T follicular helper cell (primary cell): ENCODE results near the gene NALCN.

Experiments used
- DNase-seq: peaks from one replicate; pipeline ENCODE4 v3.0.0-alpha.2; 2020; ENCODE audit warnings: low read depth

NALCN gene

DNA sequence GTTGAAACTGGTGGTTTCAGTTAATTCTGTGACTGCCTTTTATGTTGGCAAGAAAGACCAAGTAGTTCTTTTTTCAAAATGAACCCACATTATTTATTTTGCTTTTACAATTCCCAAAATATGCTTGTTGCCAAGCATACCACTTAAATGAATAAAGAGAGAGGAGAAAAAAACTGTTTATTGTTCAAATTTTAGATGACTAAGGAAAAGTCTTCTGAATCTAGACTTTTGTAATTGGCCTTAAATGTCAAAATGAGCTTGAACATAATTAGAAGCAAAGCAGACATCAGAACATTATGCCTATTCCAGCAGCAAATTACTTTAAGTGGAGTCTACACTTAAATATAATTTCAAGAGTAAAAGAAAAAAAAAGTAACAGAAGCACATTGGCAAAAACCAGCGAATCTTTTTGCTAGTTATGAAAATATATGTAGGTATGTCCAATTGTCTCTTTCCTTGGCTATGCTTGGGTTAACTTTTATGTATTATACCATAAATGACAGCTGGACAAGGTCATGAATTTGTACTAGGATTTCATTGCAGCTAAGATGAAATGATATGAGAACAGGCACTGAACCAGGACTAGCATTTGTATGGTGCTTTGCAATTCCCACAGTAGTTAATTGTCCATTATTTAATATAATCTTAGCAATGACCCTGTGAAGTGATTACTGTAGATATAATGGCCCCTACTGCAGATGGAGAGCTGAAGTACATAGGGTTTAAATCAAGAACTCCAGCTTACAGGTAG is 211.9 kb downstream of the NALCN start:
- no peak for DNase-seq

DNA sequence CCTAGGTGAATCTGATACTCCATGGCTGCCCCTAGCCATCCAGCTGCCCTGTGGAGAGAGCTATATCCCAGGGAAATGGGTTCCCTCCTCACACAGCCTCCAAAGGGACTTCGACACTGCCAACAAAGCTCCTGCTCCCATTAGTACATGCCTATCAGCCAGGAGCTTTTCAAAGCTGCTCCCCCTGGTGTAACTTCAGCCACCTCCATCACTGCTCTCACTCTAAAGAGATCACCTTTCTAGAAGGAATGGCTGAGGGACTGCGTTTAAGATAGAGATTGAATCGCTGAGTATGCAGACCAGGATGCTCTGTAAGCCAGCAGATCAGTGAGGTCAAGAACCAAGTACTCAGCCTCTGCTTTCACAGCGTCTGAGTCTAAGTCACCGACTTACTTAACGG is 213.7 kb downstream of the NALCN start:
- no peak for DNase-seq

DNA sequence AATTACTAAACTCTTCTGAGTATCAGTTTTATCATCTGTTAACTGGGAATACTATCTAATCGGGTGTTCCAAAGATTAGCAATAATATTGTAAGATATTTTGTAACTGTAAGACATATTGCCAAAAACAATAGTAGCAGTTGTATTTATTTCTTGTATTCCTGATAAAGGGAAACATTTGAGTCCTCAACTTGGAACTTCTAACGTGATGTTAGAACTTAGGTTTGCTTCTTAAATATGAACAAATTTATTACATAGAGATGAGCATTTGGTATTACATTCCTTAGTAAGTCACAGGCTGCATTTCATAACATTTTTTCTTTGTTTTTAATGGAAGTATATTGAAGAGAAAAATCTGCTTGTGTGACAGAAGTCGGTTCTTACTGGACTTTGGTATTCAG is 225.3 kb downstream of the NALCN start:
- DNase-seq: no peak

DNA sequence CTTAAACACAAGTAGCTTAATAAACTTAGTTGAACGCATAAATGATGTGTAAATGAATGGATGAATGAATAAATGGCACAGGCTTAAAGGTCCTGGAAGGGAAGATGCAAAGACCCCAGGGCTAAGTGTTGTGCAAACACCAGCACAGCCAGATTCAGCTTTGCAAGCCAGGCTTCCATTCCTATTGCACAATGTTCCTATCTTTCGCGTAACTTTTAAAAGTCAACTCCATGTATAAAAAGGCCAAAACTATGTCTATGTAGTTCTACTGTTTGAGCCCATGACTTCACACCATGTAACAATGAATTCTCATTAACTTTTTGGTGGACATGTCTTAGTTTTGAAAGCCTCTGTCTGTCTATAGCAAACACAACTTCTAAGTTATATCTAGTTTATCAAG is 226.0 kb downstream of the NALCN start:
- DNase-seq: no peak

DNA sequence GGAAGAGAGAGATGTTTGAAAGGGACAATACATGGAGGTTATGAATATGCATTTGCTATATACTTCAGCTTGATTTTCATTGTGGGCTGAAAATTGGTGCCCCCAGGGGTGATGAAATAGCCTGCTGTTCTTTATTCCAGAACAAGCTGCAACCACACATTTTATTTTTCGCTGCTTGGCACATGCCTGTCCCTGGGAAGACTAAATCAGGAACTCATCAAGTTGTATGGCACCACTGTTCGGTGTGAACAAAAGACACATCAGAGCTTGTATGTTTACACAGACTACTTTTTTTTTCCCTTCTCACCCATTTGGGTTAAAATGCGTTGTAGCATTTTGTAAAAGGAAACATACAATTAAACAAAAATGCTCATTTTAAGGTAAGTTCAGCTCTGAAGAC is 230.7 kb downstream of the NALCN start:
- DNase-seq: no peak

DNA sequence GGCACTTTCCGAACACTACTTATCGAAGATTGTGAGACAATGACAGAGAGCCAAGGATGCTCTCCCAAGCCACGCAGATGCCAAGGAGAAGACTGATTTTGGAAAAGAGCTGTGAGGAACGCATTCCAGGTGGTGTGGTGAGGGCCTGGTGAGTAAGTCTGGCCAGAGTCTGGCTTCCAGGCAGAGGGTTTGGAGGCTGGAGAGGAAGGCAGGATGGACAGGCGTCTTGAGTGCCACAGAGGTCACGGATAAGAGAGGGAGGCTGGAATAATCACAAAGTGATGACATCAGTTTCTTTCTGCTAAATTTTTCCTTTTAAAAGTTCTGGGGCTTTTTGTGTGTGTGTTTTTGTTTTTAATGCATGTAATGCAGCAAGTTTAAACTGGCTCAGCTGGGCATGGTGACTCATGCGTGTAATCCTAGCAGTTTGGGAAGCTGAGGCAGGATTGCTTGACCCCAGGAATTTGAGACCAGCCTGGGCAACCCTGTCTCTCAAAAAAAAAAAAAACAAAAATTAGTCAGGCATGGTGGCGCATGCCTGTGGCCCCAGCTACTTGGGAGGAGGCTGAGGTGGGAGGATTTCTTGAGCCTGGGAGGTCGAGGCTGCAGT is 235.1 kb downstream of the NALCN start:
- no peak for DNase-seq

DNA sequence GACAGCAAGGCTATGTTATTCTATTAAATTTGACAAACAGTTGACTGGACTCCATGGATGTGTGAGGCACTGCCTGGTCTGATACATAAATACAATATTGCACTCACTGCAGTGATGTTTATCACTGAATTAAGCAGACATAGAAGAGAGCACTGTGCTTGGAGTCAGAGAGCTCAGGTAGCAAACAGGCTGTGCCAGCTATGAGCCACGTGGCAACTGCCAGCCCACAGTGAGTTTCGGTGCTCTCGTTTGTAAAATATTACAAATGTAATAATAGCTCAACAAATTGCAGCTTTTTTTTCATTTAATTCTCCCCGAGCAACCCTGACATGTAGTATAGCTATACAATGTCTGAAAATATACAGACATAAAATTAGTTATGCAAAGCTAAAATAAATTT is 237.3 kb downstream of the NALCN start:
- DNase-seq: no peak

DNA sequence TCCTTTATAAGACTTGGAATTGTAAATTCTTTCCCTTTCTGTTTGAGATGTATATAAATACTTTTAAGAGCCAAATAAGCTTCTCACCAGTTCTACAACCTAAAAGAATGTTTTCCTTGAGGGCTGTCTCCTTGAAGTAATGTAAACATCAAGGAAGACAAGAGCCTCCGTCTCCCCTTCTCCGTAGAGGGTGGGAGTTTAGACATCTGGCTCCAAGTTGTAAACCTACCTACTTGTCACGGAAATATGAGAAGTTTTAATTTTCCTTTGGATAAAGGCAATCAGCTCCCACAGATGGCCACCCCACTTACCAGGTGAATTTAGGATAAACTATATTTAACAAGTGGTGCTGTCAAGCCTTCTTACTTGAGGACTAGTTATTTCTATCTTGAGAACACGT is 237.9 kb downstream of the NALCN start:
- no peak for DNase-seq

DNA sequence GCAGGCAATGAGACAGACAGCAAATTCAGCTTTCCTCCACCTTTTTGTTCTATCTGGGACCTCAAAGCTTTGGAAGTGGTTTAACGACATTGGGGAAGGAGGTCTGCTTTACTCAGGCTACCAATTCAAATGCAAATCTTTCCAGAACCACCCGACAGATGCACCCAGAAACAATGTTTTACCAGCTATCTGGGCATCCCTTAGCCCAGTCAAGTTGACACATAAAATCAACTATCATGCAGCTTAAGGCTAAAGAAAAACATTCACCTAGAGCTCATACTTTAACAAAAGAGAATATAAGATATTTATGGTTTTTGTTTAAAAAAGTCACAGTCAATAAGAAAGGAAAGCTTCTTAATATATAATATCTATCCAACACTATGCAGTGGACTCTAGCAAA is 246.0 kb downstream of the NALCN start:
- no peak for DNase-seq

DNA sequence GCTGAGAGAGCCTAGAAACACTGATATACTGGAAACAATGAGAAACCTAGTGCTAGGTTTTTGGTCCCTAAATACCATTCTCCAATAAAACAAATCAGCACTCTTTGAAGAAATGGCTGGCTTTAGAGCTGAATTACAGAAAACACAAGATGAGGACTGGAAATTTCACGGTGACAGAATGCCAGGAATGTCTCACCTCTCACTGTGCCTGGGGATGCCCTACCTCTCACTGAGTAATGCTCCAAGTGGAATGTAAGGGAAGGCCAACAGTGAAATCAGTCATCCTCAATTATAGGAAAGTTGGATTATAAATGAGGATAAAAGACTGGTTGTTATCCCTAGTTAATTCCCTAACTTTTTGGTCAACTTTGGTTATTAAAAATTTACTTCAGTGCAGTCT is 259.0 kb downstream of the NALCN start:
- no peak for DNase-seq

DNA sequence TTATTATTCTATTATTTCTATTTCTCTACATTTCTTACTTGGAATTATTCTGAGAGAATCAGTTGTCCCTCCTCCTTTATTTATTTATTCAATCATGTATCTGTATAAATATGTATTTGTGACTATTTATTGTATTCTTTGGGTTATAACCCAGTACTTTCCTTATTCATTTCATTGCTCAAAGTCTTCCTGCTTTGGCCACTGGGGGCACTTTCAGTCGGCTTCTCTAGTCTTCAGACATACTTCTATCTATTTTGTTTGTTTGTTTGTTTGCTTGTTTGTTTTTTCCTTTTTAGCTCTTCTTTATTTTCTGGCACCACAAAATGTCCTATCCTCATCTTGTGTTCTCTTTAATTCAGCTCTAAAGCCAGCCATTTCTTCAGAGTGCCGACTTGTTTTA is 260.4 kb downstream of the NALCN start:
- no peak for DNase-seq

DNA sequence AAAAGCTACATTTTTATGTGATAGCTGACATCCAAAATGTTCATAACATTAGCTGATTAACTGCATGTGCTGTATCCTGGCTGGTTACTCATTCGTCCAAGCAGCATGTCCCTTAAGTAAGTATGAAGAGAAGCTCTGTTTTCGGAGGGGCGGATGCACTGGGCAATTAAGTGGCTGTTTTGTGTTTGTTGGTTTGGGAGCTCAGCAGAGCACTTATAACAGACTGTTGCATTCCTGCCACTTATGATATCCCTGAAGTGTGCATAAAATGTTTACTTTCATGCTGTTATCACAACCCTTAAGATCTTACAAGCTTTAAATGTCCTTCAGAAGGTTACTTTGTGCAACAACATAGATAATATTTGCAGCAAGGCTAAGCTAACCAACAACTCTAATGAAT is 264.1 kb downstream of the NALCN start:
- no peak for DNase-seq

DNA sequence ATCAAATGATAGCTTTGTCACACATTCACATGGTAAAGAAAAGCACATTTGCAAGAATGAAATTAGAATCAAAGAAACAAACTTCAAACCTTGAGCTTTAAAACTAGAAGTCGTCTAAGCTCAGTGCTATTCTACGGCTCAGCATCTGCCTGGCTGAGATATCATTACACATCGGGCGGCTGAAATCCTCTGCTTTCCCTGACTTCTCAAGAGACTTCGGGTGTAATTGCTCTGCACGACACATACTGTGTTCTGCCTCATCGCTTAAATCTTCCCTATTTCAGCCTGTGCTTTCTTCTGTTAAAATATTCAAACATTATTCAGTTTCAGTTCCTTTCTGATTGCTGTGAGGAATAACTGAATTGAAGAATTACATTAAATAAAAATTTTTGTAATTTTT is 265.3 kb downstream of the NALCN start:
- no peak for DNase-seq

DNA sequence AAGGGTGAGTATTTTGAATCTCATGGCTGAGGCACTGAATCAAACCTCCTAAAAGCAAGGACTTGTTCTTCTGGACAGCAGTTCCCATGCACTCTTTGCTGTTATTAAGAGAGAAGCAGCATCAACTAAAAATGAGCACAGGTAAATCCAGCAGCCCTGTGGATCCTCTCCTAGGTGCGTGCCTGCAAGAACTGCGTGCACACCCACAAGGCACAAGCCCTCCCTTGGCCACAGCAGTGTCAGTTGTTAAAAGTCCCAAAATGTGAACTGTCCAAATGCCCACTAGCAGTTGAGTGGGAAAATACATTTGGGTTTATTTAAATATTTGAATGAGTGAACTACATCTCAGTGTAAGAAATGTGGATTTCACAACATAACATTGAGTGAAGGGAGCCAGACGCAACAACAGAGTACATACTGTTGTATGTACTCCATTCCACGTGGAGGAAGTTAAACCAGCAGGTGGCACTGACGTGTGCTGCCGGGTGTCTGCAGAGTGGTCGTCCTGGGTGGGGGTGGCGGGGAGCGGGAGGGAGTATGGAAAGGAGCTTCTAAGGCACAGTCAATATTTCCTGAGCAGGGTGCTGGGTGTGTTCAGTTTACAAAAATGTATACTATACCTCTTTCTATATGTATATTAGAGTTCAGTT is 266.4 kb downstream of the NALCN start:
- no peak for DNase-seq

DNA sequence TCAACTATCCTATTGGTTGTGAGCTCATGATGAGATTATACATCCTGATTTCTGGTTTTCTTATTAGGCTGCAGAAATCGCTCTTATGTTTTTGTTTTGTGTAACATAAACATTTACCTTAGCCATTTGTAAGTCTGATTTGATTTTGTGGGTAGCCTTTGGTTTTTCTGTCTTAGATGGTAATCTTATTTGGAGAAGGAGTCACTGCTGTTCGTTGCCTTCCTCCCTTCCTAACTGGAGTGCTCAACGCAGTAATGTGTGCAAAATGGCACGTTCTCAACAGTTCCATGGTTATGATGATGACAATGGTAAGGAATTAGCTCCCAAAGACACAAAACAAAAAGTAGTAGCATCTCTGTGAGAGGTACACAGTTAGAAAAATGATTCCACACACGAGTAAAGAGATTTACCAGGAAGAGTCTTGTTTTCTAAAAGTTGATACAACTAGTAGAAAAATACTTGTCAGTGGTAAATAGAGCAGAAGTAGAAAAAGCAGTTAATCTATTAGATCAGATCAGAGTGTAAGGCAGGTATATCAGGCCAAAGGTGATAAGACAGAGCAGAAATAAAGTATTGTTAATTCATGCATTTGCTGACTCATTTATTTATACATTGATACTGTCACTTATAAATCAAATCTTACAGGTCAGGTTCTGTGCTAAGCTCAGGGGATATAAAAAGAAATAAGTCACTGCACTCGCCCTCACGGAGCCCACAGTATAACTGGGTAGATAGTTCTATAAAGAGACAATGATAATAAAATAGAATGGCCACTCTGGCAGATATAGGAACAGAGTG is 270.0 kb downstream of the NALCN start:
- no peak for DNase-seq

DNA sequence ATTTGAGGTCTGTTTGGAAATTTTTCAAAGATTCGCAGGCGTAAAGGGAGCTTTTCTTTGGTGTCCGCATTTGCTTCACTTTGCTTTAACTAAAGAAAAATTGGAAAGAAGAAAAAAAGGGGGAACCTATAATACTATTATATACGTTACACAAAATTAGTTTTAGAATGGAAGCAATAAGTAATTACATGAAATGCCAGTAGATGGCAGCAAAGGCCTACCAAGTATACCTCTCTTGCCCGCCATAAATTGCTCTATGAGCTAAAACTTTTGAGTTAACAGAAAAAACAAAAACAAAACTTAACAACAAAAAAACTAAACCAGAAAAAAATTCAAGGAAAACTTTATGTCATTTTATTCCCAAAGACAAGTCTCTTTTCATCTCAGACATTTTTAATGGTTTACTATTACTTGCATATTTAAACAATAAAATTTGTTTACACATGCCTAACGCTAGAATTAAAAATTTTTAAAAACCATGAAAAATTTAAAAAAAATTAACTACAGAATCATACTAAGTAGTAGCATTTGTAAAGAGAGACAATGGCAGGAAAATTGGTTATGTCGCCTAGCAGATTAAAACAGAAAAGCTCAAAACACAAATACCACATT is 271.4 kb downstream of the NALCN start:
- no peak for DNase-seq

DNA sequence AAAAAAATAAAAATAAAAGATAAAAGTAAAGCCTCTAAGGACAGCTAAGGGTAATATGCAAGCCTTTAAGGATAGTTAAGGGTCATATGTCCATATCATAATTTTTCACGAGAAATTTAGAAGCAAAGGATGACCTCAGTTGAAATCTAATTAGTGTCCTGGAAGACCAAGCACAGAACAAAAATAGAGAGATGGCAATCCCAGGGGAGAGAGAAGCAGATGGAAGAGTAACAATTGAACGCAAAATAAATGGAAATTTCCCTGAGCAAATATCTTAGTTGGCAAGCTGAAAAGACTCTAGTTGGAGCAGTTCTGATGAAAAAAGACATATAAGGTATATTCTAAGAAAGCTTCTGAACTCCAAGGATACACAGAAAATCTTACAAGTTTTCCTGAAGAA is 275.4 kb downstream of the NALCN start:
- DNase-seq: no peak

DNA sequence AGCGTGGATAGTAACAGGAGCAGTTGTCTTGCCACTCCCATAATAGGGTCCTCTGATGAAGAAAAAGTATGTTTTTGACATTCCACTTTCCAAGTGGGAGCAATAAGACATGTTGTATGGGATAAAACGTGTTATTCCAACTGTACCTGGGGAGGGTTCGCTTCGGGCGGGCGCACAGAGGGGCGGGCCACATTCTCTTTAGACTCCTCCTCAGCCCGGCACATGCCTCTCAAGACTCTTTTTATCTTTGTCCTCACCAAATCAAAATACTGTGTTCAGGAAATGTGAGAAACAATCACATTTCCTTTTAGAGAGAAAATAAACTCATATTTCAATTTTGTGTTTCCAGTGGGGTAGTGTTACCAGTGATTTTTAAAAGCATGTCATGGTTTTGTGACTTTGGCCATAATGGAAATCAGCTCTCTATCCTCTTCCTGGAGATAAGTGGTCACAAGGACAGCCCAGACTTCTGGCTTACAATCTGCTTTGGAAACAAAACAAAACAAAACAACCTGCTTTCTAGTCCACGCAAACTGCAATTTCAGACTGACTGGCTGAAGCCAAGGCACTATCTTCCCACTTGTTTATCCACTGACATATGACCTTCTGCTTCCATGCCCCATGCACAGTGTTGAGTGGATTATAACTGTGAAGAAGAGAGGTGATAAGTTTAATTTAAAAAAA is 276.1 kb downstream of the NALCN start:
- no peak for DNase-seq

DNA sequence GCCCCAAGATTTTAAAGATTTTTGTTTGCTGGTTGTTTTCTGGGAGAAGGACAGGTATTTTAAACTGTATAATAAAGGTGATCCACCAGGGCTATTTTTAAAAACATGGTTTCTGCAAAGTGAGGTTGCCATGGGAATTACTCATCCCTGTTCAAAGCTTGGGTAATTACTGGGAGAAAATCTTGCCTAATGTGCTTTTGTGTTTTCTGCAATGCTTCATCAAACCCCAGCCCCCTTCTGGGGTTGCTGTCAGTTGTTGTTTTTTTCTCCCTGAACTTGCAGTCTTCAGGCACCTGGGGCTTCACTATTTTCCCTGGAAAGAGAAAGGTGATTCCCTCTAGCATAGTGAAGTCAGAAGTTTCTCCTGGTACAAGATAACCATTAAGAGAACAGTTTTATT is 277.2 kb downstream of the NALCN start:
- DNase-seq: no peak

DNA sequence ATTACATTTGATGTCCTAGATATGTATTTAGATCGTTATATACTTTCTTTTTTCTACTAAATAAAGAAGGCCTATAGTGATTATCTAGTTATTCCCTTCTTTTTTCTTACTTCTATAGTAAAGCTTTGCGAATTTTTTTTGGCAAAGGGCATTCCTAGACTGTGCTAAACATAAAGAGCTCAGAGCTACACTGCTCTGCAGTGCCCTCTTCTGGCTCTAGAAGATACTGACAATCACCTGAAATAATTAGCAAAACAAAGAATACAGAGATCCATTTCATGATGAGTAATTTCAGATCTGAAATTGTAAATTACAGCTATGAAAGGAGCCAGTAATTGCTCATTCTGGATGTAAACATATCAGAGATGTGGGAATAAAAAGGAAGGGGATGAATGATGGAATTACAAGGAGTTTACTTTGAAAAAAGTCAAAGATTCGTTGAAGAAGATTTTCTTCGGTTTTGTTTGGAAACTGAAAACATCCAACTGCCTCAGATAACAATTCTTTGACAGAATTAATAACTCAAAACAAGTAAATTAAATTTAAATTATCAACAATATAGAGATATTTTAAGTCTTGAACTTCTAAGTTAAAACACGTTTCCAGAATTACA is 288.5 kb downstream of the NALCN start:
- DNase-seq: no peak

DNA sequence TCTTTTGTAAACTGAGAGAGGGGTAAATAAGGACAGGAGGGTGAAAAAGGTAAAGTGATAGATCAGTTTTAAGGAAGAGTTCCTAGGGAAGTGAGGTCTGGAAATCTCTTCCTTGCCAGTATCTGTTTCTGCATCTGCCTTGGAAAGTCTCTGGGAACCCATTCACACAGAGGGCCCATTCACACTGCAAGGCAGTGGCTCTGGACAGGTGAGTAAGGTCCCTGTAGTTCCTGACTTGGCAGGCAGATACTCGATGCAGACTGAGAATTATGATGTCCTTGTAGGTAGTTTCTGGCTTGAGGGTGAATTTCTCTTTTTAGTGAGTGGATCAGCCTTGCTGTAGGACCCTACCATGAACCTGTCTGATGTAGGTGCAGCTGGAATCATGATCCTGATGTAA is 293.3 kb downstream of the NALCN start:
- DNase-seq: no peak
